WI38 (cell line): Measurements from ENCODE around the gene CMYA5.

Experiments used
- H3K4me3 ChIP-seq: 2 replicates; pipeline ENCODE4 v1.5.1; 2011; ENCODE audit warnings: low read depth, mild to moderate bottlenecking, control low read depth, low read length
- TF ChIP-seq, protein P1 (sequence below): IDR thresholded peaks from 2 replicates; pipeline ENCODE4 v1.5.1; 2012; ENCODE audit warnings: low read depth, mild to moderate bottlenecking, control low read depth, low read length

CMYA5 gene

DNA sequence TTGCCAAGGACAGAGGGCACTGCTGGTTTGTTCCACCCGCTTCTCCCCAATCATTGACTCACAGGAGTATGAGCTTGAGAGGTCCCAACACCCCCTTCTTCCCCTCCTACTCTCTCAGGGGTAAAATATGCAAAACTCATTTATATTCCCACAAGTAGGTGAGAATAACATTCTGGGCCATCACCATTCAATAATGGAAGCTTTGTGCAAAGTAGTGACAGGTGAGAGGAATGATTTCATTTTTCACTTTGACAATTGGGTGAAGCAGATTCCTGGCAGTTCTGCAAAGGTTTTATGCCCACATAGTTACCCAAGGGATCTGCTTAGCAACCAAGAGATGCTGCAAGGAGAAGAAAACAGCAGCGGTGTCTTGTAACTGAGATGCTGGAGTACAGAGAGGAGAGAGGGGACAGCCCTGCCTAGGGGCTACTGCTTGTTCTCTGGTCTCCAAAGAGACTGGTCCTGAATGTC, 137.6 kb downstream of the CMYA5 start:
- TF ChIP-seq, protein P1, sequence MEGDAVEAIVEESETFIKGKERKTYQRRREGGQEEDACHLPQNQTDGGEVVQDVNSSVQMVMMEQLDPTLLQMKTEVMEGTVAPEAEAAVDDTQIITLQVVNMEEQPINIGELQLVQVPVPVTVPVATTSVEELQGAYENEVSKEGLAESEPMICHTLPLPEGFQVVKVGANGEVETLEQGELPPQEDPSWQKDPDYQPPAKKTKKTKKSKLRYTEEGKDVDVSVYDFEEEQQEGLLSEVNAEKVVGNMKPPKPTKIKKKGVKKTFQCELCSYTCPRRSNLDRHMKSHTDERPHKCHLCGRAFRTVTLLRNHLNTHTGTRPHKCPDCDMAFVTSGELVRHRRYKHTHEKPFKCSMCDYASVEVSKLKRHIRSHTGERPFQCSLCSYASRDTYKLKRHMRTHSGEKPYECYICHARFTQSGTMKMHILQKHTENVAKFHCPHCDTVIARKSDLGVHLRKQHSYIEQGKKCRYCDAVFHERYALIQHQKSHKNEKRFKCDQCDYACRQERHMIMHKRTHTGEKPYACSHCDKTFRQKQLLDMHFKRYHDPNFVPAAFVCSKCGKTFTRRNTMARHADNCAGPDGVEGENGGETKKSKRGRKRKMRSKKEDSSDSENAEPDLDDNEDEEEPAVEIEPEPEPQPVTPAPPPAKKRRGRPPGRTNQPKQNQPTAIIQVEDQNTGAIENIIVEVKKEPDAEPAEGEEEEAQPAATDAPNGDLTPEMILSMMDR: no peak
- H3K4me3 ChIP-seq: no peak overlapping the region

DNA sequence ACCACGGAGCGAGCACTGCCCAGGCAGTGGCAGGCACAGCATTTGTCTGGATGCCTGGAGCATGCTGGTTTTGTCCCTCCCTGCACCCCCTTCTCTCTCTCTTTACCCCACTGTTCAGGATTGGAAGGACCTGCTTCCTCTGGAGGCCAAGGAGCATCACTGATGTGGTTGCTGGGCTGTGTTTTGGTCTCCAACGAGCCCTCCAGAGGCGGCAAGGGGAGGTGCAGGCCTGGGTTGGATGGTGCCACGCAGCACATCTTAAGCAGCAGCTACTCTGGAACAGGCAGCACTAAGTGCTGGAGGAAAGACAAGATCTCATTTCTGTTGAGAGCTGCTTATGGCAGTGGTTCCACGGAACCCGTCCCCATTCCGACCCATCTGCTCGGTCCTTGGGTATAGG, 139.6 kb downstream of the CMYA5 start:
- no peak overlapping the region for H3K4me3 ChIP-seq
- TF ChIP-seq, protein P1: peak; percentile 23; the same call in 1 of the 2 replicates

DNA sequence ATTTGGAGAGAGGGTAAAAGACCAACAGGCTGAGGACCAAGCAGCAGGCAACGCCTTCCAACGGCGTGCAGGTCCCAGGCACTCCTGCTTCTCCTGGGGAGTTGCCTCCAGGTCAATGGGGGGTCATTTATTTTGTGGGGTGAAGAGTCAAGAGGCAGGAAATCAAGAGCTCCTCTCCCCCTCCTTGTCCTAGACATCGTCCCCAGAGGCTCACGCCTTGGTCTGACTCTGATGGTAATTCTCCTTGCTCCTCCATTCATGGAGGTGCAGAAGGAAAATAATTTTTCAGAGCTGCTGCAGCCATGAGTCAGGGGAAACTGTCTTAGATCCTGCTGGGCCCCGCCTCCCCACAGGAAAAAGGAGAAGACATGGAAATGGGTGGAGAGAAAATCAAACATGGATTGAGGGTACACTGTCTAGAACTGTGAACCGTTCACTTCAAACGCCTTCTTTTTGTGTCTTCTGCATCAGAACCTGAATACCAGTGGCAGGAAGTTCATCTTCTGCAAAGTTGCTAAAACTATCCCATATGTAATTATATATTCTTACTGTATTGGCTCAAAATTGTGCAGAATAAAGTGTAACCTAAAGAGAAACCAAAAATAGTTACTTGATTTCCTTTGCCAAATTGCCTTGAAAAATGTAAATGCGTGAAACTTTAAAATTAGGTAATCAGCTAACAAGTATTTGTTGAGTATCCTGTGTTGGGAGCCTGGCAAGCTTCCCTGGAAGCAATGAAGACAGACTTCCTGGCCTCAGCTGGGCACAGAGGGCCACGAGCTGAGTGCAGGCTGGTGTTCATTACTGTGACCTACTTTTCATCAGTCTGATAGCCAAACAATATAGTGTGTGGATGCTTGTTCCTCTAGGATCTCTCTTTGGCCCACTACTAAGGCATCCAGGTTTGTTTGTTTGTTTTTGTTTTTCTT, 142.0 kb downstream of the CMYA5 start:
- TF ChIP-seq, protein P1: no peak
- no peak overlapping the region for H3K4me3 ChIP-seq

DNA sequence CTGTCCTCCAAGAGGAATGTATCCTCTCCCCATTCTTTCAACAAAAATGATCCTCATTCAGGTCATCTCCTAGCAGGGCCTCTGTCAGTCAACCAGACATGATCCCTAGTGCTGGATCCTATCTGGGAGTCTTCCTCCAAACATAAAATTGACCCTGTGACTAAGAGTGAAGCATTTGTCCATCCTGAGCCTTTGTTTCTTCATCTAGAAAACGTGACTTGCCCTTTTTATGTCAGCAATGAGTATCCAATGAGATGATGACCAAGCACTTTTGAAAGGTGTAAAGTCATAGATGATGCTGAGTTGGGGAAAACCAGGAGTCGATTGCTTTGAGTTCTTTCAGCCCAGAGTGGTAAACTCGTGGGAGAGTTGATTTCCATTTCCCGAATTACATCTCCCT, 143.3 kb downstream of the CMYA5 start:
- TF ChIP-seq, protein P1: no peak
- H3K4me3 ChIP-seq: no peak overlapping the region

DNA sequence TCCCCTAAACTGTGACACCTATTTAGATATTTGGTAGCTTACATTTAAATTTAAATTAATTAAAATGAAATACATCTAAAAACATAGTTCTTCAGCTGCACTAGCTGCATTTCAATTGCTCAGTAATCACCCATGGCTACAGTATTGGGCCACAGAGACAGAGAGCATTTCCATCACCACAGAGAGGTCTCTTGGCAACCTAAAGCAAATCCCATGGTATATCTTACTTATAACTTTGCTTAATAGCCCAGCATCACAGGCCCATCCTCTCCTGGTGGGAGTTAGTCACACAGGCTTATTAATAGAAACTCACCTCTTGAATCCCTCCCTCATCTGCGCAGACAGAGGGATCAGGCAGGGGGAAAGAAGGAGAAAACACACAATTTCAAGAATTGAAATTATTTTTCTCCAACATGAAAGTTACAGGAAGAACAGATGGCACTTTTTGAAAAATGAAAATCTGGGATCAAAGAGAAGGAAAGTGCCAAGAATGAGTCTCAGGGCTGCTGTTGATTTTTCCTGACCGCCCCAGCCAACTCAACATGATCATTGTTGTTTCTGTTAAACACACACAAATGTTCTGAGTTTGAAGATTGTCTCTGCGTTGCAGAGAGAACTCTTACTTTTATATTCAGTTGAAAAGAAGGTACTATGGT, 144.6 kb downstream of the CMYA5 start:
- TF ChIP-seq, protein P1: no peak
- no peak overlapping the region for H3K4me3 ChIP-seq

DNA sequence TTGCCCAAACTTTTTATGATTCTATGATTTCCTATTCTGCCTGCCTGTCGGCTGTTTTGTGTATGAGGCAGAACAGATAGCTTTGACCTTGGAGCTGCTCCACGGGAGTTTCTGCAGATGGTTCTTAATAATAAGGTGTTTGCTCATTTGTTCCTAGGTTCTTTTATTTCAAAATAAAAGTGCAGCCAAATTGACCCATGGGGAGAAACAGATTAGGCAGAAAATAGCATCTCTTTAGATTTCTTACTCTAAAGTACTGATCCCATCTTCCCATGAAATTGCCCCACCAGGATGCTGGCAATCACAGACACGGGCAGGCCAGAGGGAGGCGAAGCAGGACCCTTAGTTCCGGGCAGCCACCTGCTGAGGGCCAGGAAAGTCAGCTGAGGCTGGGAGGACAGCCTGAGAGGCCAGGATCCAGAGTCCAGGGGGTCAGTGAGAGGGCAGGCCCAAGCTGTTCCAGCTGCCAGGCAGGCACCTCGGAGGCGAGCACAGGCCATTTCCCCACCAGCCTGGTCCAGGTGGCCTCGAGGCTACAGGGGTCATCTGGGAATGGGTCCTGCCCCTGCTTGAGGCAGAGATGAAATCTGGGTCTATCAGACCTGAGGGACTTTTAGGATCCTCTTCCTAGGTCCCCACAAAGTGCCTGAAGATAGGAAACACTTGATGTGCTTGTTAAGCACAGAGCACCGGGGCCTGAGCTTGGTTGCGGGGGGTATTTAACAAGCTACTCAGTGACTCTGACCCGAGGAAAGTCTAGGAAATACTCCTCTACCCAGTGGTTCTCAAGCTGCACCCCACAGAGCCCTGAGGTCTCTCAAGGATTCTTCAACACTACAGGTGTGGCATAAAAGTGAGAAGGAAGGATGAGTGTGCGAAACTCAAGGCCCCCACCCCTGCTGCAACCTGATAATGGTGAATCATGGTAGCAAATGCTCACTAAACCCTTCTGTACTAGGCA, 145.4 kb downstream of the CMYA5 start:
- TF ChIP-seq, protein P1: no peak

More for the DNA sequence above, 145.4 kb downstream of the CMYA5 start:
- H3K4me3 ChIP-seq: no peak overlapping the region
